Stimulated activated naive CD8-positive, alpha-beta T cell treated with anti-CD3 and anti-CD28 coated beads, Interleukin-15, Interleukin-2, amounts not matched to agents 100 ng/mL and 50 ng/mL, for 24 hours (primary cell): ENCODE results near the gene LAGE3.

Experiments
- H3K27ac Mint-ChIP-seq: one replicate; pipeline ENCODE4 v1.8.0; 2021; ENCODE audit warnings: mild to moderate bottlenecking, mixed read lengths
- H3K27me3 Mint-ChIP-seq: one replicate; pipeline ENCODE4 v1.8.0; 2021; ENCODE audit warnings: mixed read lengths
- H3K36me3 Mint-ChIP-seq: one replicate; pipeline ENCODE4 v1.8.0; 2021; ENCODE audit warnings: low read depth, mixed read lengths
- H3K4me1 Mint-ChIP-seq: one replicate; pipeline ENCODE4 v1.8.0; 2021; ENCODE audit warnings: low read depth, mixed read lengths
- H3K4me3 Mint-ChIP-seq: one replicate; pipeline ENCODE4 v1.8.0; 2021; ENCODE audit warnings: mild to moderate bottlenecking, mixed read lengths
- H3K9me3 Mint-ChIP-seq: one replicate; pipeline ENCODE4 v1.8.0; 2021; ENCODE audit warnings: mixed read lengths

The LAGE3 gene

DNA sequence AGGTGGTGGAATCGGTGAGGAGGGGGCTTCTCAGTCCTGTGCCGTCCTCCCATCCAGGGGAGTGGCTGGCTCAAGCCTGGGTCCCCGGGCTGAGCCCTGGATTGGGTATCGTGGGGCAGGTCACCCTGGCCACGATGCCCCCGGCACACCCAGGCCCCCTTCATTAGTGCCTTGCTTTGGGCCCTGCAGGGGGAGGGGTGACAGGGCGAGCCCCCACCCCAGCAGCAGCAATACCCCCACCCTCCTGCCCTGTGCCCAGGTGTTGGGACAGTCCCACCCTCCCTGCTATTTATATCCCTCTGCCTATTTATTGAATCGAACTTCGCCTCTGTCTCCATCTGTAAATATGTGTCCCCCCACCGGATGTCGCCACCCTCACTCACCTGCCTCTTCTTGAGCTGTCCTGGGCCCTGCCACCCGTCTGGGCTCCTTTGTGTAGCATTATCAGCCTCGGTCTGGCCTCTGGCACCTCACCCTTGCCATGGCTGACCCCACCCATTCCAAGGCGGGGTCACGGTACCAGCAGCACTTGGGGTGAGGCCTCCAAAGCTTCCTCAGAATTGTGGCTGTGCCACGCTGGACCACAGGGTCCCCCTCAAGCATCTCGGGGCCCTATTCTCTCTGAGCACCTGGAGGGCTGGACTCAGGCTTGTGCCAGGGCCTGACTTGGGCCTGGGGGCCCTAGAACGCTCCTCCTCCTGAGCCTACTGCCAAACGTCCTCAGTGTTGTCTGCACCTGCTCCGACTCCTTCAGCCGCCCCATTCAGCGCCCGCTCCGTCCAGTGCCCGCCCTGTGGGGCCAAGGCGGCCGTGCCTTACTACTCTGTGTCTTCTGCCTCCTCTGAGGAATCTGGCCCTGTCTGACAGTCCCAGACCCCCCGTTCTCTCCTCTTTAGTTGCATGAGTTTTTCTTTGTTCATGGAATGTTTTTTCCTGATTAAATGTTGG is 6.1 kb downstream of the LAGE3 start:
- H3K36me3 Mint-ChIP-seq = peaks cover 5% of the 10 kb centered on the region
- H3K4me1 Mint-ChIP-seq = peaks cover 10% of the 10 kb centered on the region
- no peak overlapping the region for H3K4me3 Mint-ChIP-seq
- no peaks in the 10 kb centered on the region for H3K9me3 Mint-ChIP-seq
- H3K27me3 Mint-ChIP-seq = no peaks in the 10 kb centered on the region
- H3K27ac Mint-ChIP-seq = peak overlapping the region; percentile 45

- Mint-ChIP-seq H3K4me1 (peaks cover 4% of the 10 kb centered on the region), H3K36me3 (peaks cover 5% of the 10 kb centered on the region), H3K4me3 (no peak overlapping the region), H3K27me3 (no peaks in the 10 kb centered on the region), H3K9me3 (no peaks in the 10 kb centered on the region), H3K27ac (no peak overlapping the region)
Observed at GRCh38 chrX:154471839-154472684, 7.0 kb downstream of the LAGE3 start.

- Mint-ChIP-seq H3K4me1 (peaks cover 4% of the 10 kb centered on the region), H3K4me3 (no peak overlapping the region), H3K36me3 (peaks cover 5% of the 10 kb centered on the region), H3K27ac (no peak overlapping the region), H3K9me3 (no peaks in the 10 kb centered on the region), H3K27me3 (no peaks in the 10 kb centered on the region)
Observed at GRCh38 chrX:154470914-154471568, 8.0 kb downstream of the LAGE3 start.

DNA sequence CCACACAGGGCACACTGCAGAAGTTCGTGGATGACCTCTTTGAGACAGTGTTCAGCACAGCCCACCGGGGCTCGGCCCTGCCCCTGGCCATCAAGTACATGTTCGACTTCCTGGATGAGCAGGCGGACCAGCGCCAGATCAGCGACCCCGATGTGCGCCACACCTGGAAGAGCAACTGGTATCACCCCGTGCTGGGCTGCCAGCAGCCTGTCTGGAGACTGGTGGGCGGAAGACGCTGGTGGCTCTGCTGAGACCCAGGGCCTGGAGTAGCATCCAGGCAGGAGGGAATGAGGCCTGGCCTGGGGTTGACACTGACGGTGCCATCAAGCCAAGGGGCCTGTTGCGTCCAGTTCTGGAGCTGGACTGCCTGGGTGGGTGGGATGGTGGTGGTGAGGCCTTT is 8.6 kb downstream of the LAGE3 start:
- Mint-ChIP-seq H3K36me3 (peaks cover 2% of the 10 kb centered on the region), H3K4me1 (peaks cover under 1% of the 10 kb centered on the region), H3K27me3 (no peaks in the 10 kb centered on the region), H3K4me3 (no peak overlapping the region), H3K27ac (no peak overlapping the region), H3K9me3 (no peaks in the 10 kb centered on the region)

- H3K9me3 Mint-ChIP-seq = no peaks in the 10 kb centered on the region
- H3K36me3 Mint-ChIP-seq = no peaks in the 10 kb centered on the region
- no peak overlapping the region for H3K27ac Mint-ChIP-seq
Observed at GRCh38 chrX:154469880-154470279, 9.2 kb downstream of the LAGE3 start.

DNA sequence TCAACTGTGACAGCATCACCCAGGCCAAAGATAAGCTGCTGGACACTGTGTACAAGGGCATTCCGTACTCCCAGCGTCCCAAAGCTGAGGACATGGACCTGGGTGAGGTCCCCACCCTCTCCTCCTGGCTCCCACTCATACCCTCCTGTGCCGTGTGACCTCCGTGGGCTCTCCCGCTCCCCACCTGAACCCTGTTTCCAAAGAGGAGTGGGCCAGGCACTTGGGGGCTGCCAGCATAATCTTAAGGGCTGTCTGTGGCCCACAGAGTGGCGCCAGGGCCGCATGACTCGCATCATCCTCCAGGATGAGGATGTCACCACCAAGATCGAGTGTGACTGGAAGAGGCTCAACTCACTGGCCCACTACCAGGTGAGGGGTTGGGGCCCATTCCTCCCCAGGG is 10.0 kb downstream of the LAGE3 start:
- Mint-ChIP-seq H3K36me3 (no peaks in the 10 kb centered on the region), H3K27ac (no peak overlapping the region), H3K4me1 (no peaks in the 10 kb centered on the region), H3K4me3 (no peak overlapping the region), H3K27me3 (no peaks in the 10 kb centered on the region), H3K9me3 (no peaks in the 10 kb centered on the region)

More at GRCh38 chrX:154469880-154470279, 9.2 kb downstream of the LAGE3 start:
- H3K27me3 Mint-ChIP-seq = no peaks in the 10 kb centered on the region
- H3K4me3 Mint-ChIP-seq = no peak overlapping the region
- no peaks in the 10 kb centered on the region for H3K4me1 Mint-ChIP-seq

DNA sequence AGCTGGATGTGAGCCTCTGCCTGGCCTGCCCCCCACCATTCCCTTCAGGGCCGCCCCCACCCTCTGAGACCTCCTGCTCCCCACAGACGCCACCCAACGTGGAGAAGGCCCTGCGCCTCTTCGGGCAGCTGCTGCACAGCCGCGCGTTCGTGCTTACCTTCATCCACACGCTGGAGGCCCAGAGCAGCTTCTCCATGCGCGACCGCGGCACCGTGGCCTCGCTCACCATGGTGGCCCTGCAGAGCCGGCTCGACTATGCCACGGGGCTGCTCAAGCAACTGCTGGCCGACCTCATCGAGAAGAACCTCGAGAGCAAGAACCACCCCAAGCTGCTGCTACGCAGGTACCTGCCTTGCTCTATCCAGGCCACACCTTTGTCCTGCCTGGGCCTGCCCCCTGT is 10.9 kb downstream of the LAGE3 start:
- no peaks in the 10 kb centered on the region for H3K9me3 Mint-ChIP-seq

DNA sequence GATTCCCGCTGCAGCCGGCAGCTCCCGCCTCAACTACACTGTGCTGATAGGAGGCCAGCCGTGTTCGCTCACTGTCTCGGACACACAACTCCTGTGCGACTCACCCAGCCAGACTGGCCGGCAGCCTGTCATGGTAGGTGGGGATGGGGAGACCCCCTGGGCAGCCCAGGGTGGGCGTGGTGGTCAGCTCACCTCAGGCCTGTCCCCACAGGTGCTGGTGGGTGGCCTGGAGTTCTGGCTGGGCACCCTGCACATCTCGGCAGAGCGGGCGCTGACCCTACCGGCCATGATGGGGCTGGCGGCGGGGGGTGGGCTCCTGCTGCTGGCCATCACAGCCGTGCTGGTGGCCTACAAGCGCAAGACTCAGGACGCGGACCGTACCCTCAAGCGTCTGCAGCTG is 11.5 kb downstream of the LAGE3 start:
- Mint-ChIP-seq H3K36me3 (no peaks in the 10 kb centered on the region), H3K27me3 (no peaks in the 10 kb centered on the region)

More for the DNA sequence above, 10.9 kb downstream of the LAGE3 start:
- H3K4me1 Mint-ChIP-seq = no peaks in the 10 kb centered on the region
- H3K27ac Mint-ChIP-seq = no peak overlapping the region
- H3K4me3 Mint-ChIP-seq = no peak overlapping the region
- no peaks in the 10 kb centered on the region for H3K36me3 Mint-ChIP-seq
- H3K27me3 Mint-ChIP-seq = no peaks in the 10 kb centered on the region

DNA sequence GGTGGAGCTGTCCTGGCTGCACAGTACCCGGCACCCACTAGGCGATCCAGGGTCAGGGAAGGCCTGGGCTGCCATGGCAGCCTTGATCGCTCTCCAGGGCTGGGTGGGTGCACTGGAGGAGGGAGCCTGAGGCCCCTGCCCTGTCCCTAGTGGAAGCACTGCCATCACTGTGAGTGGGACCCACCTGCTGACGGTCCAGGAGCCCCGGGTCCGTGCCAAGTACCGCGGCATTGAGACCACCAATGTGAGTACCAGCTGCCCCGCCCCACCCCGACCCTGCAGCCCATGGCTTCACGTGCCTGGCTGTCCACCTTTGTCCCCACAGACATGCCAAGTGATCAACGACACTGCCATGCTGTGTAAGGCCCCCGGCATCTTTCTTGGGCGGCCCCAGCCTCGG is 12.2 kb downstream of the LAGE3 start:
- Mint-ChIP-seq H3K27me3 (no peaks in the 10 kb centered on the region), H3K4me1 (no peaks in the 10 kb centered on the region), H3K4me3 (no peak overlapping the region), H3K9me3 (no peaks in the 10 kb centered on the region), H3K36me3 (no peaks in the 10 kb centered on the region), H3K27ac (no peak overlapping the region)

More for the DNA sequence above, 11.5 kb downstream of the LAGE3 start:
- Mint-ChIP-seq H3K9me3 (no peaks in the 10 kb centered on the region), H3K27ac (no peak overlapping the region), H3K4me3 (no peak overlapping the region), H3K4me1 (no peaks in the 10 kb centered on the region)

DNA sequence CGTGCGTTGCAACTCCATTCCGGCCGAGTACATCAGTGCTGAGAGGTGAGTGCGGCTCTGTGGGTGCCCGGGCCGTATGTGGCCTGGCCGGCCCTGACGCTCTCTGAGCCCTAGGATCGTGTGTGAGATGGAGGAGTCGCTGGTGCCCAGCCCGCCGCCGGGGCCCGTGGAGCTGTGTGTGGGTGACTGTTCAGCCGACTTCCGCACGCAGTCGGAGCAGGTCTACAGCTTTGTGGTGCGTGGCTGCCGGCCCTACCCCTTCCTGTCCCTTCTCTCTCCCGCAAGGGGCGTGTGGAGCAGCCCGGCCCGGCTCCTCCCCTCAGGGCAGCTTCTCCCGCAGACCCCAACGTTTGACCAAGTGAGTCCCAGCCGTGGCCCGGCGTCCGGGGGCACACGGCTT is 13.0 kb downstream of the LAGE3 start:
- no peak overlapping the region for H3K4me3 Mint-ChIP-seq
- H3K4me1 Mint-ChIP-seq = no peaks in the 10 kb centered on the region
- H3K27me3 Mint-ChIP-seq = no peaks in the 10 kb centered on the region
- no peak overlapping the region for H3K27ac Mint-ChIP-seq
- peaks cover 4% of the 10 kb centered on the region for H3K36me3 Mint-ChIP-seq
- no peaks in the 10 kb centered on the region for H3K9me3 Mint-ChIP-seq

DNA sequence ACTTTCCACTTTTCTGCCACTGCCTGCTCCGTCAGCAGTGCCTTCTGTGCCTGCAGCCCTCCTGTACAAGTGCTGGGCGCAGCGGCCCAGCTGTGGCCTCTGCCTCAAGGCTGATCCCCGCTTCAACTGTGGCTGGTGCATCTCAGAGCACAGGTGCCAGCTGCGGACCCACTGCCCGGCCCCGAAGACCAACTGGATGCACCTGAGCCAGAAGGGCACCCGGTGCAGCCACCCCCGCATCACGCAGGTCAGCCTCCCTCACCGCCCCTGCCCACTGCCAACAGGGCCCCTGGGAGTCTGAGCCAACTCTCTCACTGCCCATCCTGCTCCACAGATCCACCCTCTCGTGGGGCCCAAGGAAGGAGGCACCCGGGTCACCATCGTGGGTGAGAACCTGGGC is 13.5 kb downstream of the LAGE3 start:
- Mint-ChIP-seq H3K36me3 (peaks cover 4% of the 10 kb centered on the region), H3K9me3 (no peaks in the 10 kb centered on the region), H3K4me3 (no peak overlapping the region), H3K27me3 (no peaks in the 10 kb centered on the region), H3K4me1 (no peaks in the 10 kb centered on the region), H3K27ac (no peak overlapping the region)

DNA sequence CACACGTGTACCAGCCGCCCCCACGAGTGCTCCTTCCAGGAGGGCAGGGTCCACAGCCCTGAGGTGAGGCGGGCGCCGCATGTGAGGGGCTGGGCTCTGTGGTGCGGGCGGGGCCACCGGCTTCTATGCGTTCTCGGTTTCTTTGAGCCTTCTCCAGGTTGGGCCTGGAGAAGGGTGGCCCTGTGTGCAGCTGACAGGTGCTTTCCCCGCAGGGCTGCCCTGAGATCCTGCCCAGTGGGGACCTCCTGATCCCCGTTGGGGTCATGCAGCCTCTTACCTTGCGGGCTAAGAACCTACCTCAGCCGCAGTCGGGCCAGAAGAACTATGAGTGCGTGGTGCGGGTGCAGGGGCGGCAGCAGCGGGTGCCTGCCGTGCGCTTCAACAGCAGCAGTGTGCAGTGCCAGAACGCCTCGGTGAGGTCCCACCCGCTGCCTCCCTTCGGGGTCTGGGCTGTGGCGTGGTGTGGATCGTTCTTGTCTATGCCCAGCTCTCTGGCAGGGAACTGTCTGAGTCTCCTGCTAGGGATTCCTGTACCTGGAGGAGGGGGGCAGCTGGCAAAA is 14.2 kb downstream of the LAGE3 start:
- Mint-ChIP-seq H3K27ac (no peak overlapping the region), H3K27me3 (no peaks in the 10 kb centered on the region)

DNA sequence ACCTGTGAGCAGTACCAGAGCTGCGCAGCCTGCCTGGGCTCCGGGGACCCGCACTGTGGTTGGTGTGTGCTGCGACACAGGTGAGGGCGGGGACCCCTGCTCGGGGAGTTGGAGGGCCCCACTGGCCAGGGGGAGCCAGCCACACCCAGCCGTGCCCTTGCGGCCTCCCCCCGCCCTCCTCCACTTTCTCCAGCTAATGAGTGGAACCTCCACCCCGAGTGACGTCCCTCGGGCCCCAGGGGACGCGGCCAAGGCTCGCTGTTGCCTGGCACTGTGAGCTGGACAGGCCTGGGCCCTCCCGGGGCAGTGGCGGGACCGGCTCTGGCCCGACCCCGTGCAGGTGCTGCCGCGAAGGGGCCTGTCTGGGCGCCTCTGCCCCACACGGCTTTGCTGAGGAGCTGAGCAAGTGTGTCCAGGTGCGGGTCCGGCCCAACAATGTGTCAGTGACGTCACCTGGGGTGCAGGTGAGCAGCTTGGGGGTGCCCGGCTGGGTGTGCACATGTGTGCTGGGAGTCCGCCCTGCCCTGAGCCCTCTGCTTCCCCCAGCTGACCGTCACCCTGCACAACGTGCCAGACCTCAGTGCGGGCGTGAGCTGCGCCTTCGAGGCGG is 15.4 kb downstream of the LAGE3 start:
- H3K27ac Mint-ChIP-seq = no peak overlapping the region
- H3K9me3 Mint-ChIP-seq = no peaks in the 10 kb centered on the region

More for the DNA sequence above, 14.2 kb downstream of the LAGE3 start:
- peaks cover 4% of the 10 kb centered on the region for H3K36me3 Mint-ChIP-seq
- no peaks in the 10 kb centered on the region for H3K9me3 Mint-ChIP-seq
- H3K4me3 Mint-ChIP-seq = no peak overlapping the region
- H3K4me1 Mint-ChIP-seq = no peaks in the 10 kb centered on the region

DNA sequence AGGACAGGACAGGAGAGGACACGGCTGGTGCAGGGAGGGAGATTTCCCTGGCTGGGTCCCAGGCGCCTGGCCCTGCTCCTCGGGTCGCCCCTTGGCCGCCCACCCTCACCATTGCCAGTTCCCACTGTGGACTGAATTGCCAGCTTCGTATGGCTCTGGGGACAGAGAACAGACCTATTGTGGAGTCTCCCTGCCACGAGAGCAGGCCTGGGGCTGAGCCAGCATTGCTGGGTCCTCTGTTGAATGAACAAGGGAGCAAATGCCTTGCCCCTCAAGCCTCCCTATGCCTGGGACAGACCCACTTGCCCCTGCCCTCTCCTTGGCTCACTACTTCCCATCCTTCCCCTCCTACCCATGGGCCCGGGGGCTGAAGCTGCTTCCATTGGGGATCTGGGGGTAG is 16.7 kb downstream of the LAGE3 start:
- Mint-ChIP-seq H3K4me1 (peaks cover 2% of the 10 kb centered on the region), H3K9me3 (no peaks in the 10 kb centered on the region), H3K27ac (no peak overlapping the region), H3K27me3 (no peaks in the 10 kb centered on the region), H3K36me3 (peaks cover 4% of the 10 kb centered on the region), H3K4me3 (no peak overlapping the region)

More for the DNA sequence above, 15.4 kb downstream of the LAGE3 start:
- peaks cover 4% of the 10 kb centered on the region for H3K36me3 Mint-ChIP-seq
- no peak overlapping the region for H3K4me3 Mint-ChIP-seq
- H3K4me1 Mint-ChIP-seq = no peaks in the 10 kb centered on the region
- H3K27me3 Mint-ChIP-seq = no peaks in the 10 kb centered on the region
